Activated B cell treated with CpG ODN at 0.5 μM for 24 hours (primary cell): ENCODE measurements around the gene CTSS. TPM values are rescaled to one million over a fixed set of nuclear protein-coding genes. Genes with fewer than 3 reads are reported as not detected.

Source experiments
- ATAC-seq: fragments of 200-7000 bp; cut with Tn5 transposase; one replicate; pipeline ENCODE4 v1.10.0; 2021; ENCODE audit warnings: low read depth, mild to moderate bottlenecking, moderate library complexity
- CTCF ChIA-PET: fragments of 350-600 bp; sonication (Branson Sonifier 250); formaldehyde crosslinking; loops from one replicate; lab custom pipeline; 2021; ENCODE audit warnings: antibody characterized with exemption; lab: Charles Lee
- POLR2A ChIA-PET: fragments of 350-600 bp; sonication (Branson Sonifier 250); formaldehyde crosslinking; loops from one replicate; lab custom pipeline; 2021; ENCODE audit warnings: antibody characterized with exemption; lab: Charles Lee
- DNase-seq: peaks from one replicate; pipeline ENCODE4 v3.0.0; 2022
- H3K27ac Mint-ChIP-seq: one replicate; pipeline ENCODE4 v1.8.0; 2020; ENCODE audit warnings: mixed read lengths
- H3K27me3 Mint-ChIP-seq: one replicate; pipeline ENCODE4 v1.8.0; 2021; ENCODE audit warnings: mixed read lengths
- H3K36me3 Mint-ChIP-seq: one replicate; pipeline ENCODE4 v1.8.0; 2021; ENCODE audit warnings: low read depth, mixed read lengths
- H3K4me1 Mint-ChIP-seq: one replicate; pipeline ENCODE4 v1.8.0; 2021; ENCODE audit warnings: mixed read lengths
- H3K4me3 Mint-ChIP-seq: one replicate; pipeline ENCODE4 v1.8.0; 2020; ENCODE audit warnings: mild to moderate bottlenecking, mixed read lengths
- H3K9me3 Mint-ChIP-seq: one replicate; pipeline ENCODE4 v1.8.0; 2020; ENCODE audit warnings: mixed read lengths
- CTCF ChIP-seq: fragments of 200-600 bp; IDR thresholded peaks from one replicate; pipeline ENCODE4 v1.8.0; 2022; ENCODE audit warnings: antibody characterized with exemption, mild to moderate bottlenecking
- intact Hi-C: fragments of 100-400 bp; cut with micrococcal nuclease; formaldehyde crosslinking; loops from one replicate; pipeline ENCODE4 v1.15.1; 2024
- total RNA-seq: library from RNA; stranded (reverse); gene quantifications from 2 replicates; pipeline ENCODE4 v1.2.3, GENCODE V29; 2022

Gene CTSS
- total RNA-seq = 162 and 165 TPM in 2 replicates

DNA sequence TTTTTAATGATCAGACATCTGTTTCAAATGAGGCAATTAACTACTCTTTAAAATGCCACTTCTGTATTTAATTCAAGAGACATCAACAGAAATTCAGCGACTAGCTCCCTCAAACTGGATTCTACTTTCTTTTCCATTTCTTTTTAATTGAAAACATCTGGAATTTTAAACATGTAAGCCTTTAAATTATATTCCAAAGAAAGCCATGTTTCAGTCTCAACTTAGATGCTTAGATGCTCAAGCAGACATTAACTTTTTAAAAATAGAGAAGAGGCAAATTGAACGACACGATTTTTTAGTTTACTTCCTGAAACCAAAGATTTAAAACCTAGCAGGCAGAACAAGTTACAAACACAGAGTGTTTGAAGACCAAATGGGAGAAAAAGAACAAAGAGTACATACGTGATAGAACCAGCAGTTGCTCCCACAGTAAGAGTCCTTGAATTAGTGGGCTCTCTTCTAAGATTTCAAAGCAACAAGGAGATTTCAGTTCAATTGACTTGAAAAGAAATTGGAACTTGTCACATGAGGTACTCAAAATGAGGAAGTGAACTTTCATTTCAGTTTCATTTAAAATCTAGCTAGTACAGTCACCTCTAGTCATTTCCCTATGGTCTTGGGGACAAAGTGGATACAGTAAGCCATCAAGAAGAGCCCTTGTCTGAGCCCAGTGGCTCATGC lies at the start of gene CTSS:
Gene CTSS, minus strand, starts transcription at position 483 of the 681 bp plus-strand sequence. CDS start 1,015 bp downstream, outside the sequence.
- Mint-ChIP-seq H3K36me3 (peaks cover 36% of the 10 kb centered on the region), H3K27me3 (no peaks in the 10 kb centered on the region), H3K4me1 (peaks cover 55% of the 10 kb centered on the region), H3K27ac (peak within 1 kb of the TSS; percentile 97), H3K4me3 (peak within 1 kb of the TSS; percentile 93), H3K9me3 (no peaks in the 10 kb centered on the region)
- peak; percentile 88 for ATAC-seq
- ChIA-PET POLR2A (interaction anchor here (0.5 to 3.4 kb wide), 22 partner anchors 9 to 701 kb away, joined by 3 to 13 read pairs (median 4); partner anchors contain the start of genes ARNT, CERS2, ENSA and GOLPH3L), CTCF (interaction anchor here (0.6 to 4.7 kb wide), 3 partner anchors 156 to 535 kb away, joined by 3 to 22 read pairs (median 3); no protein-coding TSS in a partner anchor)
- intact Hi-C loops = loop anchor here (2.0 to 10.0 kb wide), 3 partner anchors 47 to 213 kb away; no protein-coding TSS in a partner anchor
- TF ChIP-seq CTCF = no peak
- DNase-seq = no peak

DNA sequence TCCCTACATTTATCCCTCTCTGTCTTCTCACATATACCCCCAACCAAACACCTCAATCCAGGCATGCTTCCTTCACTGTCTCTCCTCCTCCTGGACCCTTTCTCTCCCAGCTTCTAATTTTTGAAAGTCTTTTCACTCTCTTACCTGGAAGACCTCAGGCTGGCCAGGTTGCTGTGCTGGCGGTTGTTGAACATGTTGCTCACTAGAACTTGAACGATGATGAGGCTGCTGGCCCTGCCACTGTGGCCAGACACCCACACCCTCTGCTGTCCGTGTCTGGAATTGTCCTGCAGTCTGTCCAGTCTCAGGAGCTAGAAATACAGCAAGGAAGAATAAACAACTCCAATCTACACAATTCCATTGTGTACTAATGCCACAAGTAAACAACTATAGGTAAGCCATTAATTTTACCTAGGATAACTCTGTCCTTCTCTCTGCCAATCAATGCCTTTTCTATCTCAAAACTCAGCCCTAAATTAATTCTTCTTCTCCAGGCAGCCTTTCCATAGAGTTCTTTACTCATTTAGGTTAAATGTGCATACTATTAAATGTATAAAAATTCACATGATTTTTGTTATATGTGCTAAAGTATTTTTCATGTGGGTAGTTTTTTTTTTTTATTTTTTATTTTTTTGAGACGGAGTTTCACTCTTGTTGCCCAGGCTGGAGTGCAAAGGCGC lies 47.6 kb upstream of the CTSS start:
- no peak overlapping the region for H3K27ac Mint-ChIP-seq
- H3K36me3 Mint-ChIP-seq = peaks cover 35% of the 10 kb centered on the region
- ChIA-PET CTCF (interaction anchor here (0.8 to 1.3 kb wide), 3 partner anchors 52 to 116 kb away, joined by 3 read pairs; partner anchors contain the start of gene GOLPH3L), POLR2A (no interaction called here)
- no peaks in the 10 kb centered on the region for H3K4me1 Mint-ChIP-seq
- H3K4me3 Mint-ChIP-seq = no peak overlapping the region
- intact Hi-C loops = loop anchor here (1.0 to 2.0 kb wide), 2 partner anchors 48 to 53 kb away; partner anchors contain the start of gene CTSS
- no peaks in the 10 kb centered on the region for H3K9me3 Mint-ChIP-seq
- ATAC-seq (no peak), DNase-seq (no peak)
- TF ChIP-seq CTCF = no peak
- H3K27me3 Mint-ChIP-seq = no peaks in the 10 kb centered on the region

- CTCF ChIA-PET = interaction anchor here (1.0 kb wide), 1 partner anchor 26 kb away, joined by 3 read pairs; no protein-coding TSS in a partner anchor
- POLR2A ChIA-PET = interaction anchor here (0.5 kb wide), 1 partner anchor 74 kb away, joined by 10 read pairs; no protein-coding TSS in a partner anchor
- no peak overlapping the region for H3K27ac Mint-ChIP-seq
These were observed 45.5 kb upstream of the CTSS start for GRCh38 chr1:150810958-150811659.

DNA sequence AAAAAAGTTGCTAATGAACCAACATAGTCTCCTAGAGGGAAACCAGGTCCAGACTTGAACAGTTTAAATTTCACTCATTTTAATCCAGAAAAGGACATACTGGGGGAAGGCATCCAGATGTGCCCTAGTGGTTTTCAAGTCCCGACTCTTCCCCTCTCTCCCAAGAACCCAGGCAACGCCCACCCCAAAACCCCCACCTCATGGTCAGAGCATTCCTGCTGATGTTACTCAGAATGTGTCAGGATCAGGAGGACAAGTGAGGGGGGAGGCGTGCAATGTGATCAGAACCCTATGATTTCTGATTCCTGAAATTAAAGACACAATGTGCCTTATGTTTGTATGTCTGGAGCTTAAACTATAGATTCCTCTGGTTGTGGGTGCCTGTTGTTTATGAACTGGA lies 44.1 kb upstream of the CTSS start:
- no peak overlapping the region for H3K27ac Mint-ChIP-seq
- CTCF ChIA-PET = no interaction called here

More at GRCh38 chr1:150810958-150811659, 45.5 kb upstream of the CTSS start:
- Mint-ChIP-seq H3K4me1 (peaks cover 6% of the 10 kb centered on the region), H3K36me3 (peaks cover 19% of the 10 kb centered on the region), H3K27me3 (no peaks in the 10 kb centered on the region), H3K9me3 (no peaks in the 10 kb centered on the region), H3K4me3 (no peak overlapping the region)
- DNase-seq (no peak), ATAC-seq (no peak)
- TF ChIP-seq CTCF = no peak
- intact Hi-C loops = no loop called here

More for the DNA sequence above, 44.1 kb upstream of the CTSS start:
- DNase-seq = no peak
- intact Hi-C loops = no loop called here
- Mint-ChIP-seq H3K36me3 (peaks cover 15% of the 10 kb centered on the region), H3K9me3 (no peaks in the 10 kb centered on the region), H3K27me3 (no peaks in the 10 kb centered on the region), H3K4me1 (peaks cover 6% of the 10 kb centered on the region), H3K4me3 (no peak overlapping the region)
- no peak for ATAC-seq
- POLR2A ChIA-PET = interaction anchor here (0.8 kb wide), 1 partner anchor 113 kb away, joined by 3 read pairs; no protein-coding TSS in a partner anchor
- TF ChIP-seq CTCF = no peak
